Glomerular visceral epithelial cell (primary cell): ENCODE results near the gene RTF1.

Experiments
- DNase-seq: peaks from one replicate; pipeline ENCODE4 v3.0.0-alpha.2; 2016; ENCODE audit errors: extremely low spot score

The RTF1 gene

DNA sequence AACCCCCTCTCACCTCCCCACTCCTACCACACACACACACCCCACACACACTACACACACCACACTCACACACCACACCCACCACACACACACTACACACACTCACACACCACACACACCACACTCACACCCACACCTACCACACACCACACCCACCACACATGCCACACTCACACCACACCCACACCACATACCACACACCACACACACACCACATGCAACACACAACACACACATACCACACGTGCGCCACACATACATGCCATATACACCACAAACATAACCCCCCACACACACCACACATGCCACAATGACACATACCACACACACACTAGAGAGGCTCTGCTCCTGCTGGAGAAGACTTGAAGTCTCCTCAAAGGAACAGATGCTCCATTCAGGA, 70.9 kb downstream of the RTF1 start:
- DNase-seq, result peak; percentile 46

DNA sequence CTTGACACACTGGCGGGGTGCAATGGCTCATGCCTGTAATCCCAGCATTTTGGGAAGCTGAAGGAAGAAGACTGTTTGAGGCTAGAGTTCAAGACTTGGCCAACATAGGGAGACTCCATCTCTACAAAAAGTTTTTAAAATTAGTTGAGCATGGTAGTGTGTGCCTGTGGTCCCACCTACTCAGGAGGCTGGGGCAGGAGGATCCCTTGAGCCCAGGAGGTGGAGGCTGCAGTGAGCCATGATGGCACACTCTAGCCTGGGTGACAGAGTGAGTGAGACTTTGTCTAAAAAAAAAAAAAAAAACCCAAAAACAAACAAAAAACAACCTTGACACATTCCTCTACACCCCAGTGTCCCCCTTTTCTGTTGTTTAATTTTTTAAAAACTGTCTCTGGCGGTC, 72.7 kb downstream of the RTF1 start:
- DNase-seq, result no peak

- peak; percentile 89 for DNase-seq
Measured at GRCh38 chr15:41490355-41490754, 73.5 kb downstream of the RTF1 start.

DNA sequence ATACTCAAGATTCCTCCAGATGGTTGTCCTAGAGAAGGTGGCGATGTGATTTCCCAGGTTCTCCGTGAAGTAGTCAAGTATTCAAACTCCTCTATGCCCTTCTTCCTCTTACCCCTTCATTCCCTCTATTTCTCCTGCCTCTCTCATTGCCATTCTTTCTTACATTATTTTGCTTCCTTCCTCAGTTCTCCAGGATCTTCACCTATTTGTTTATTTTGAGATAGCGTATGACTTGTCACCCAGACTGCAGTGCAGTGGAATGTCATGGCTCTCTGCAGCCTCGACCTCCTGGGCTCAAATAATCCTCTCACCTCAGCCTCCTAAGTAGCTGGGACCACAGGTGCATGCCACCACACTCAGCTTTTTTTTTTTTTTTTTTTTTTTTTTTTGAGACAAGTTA, 75.0 kb downstream of the RTF1 start:
- DNase-seq, result no peak

DNA sequence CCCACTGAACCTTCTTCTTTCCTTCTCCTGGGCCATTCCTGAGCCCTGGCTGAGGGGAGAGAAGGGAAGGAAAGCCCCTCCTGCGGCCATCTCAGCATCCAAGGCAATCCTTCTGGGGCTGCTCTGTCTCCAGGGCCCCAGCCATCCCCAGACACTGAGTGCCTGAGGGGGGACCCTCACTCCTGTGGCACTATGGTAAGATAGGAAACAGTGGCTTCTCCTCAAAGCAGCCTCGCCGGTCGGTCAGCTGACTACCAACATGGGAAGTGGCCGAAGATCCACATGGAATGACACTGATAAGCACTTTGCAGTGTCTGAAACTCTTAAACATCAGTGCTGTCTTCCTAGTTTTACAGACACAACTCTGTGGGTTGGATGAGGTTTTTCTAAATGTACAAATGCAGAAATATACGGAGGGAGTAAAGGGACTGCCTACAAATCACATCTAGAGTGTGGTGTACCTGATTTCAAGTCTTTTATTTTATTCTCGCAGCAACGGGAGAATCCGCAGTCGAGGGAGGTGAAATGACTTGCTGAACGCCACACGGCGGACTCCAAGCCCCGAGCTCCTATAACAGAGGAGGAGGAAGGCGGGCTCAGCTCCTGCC, 75.8 kb downstream of the RTF1 start:
- DNase-seq, result no peak

DNA sequence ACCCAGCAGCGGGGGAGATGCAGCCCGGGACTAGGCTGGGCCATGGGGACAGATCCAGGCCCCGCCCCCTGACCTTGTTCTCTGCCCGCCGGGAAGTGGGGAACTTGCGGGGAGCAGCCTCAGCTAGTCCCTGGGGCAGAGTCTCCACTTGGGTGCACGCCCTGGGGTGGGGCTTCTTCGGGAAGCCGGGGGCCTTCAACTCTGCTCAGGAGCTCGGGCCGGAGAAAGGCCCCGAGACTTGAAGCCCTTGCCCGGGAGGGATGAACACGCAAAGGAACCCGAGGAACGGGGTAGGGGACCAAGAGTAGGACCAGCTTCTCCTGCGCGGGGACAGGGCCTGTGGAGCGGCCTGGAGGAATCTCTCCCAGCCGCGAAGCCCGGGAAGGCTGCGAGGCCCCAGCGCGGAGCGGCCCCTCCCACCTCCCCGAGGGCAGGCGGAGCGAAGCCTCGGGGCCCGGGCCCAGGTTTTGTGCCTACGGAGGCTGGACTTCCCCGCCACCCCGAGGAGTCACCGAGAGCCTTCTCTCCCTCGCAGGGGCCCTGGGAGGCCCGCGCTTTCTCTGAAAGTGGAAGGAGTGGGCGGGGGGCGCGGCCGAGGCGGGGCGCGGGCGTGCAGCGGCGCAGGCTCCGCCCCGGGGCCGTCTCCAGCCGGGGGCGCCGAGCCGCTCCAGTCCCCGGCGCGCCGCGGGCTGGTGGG, 76.5 kb downstream of the RTF1 start, which contains the start of gene ITPKA:
TSS of gene ITPKA (plus strand) at position 670 of the 697 bp plus-strand sequence. CDS start 54 bp downstream, outside the sequence.
- peak; percentile 84 for DNase-seq

- DNase-seq, result no peak
Measured at GRCh38 chr15:41493902-41494189, 77.0 kb downstream of the RTF1 start.

DNA sequence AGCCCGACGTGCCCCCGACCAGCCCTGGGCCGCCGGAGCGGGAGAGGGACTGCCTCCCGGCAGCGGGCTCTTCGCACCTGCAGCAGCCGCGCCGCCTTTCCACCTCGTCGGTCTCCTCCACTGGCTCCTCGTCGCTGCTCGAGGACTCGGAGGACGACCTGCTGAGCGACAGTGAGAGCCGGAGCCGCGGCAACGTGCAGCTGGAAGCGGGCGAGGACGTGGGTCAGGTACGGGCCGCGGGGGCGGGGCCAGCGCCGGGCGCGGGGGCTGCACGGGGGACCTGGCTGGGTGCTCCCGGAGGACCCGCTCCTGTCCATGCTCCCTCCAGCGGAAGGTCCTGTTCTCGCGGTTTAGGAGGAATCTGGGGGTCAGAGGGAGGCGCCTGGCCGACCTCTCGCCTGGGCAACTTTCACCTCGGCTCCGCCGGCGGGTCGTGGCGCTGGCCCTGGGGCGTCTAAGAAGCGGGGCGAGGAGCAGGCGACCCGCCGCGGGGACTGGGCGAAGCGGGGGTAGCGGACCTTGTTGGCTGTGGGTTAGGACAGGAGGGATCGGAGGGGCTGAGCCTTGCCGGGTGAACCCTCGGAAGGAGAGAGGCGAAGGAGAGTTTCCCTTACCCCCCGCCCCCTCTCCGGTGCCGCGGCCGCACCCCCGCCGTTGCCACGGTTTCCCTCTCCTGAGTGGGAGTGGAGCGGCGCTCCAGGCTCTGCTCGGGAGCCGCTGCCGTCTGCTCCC, 77.5 kb downstream of the RTF1 start:
- DNase-seq, result no peak

DNA sequence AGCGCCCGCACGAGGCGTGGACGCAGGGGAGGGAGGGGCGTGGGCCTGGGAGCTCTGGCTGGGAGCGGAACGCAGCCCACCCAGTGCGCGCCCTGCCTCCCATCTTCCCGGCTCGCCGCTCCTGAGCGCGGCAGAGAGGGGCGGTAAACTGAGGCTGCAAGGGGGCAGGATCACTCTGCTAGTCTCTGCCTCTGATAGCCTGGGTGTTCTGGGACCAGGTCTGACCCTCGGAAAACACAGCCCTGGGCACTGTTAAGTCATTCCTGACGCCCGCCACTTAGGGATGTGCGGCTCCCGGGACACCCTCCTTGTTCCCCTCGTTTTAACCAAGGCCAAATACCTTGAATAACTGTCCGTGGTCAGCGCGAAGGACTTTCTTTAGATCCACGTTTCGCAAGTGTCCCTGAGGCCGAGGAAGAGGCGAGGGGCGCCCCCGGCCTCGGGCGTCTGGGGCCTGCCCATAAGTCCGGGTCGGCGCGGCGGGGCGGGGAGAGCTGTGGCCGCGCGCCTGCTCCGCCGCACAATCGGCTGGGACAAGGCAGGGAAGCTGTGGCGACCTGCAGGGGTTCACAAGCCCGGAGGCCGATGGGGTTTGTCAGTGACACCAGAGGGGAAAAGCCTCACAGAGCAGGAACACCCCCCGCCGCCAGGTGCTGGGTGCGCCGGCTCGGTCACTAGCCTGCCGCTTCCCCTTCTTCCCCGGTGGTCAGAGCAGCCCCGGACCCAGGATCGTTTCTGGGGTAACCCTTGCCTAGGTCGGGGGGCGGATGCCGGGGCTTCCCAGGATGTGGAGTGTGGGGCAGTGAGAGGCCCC, 78.2 kb downstream of the RTF1 start:
- DNase-seq, result no peak

- no peak for DNase-seq
Measured at GRCh38 chr15:41495736-41496599, 79.1 kb downstream of the RTF1 start.

- DNase-seq, result no peak
Measured at GRCh38 chr15:41498657-41499056, 81.8 kb downstream of the RTF1 start.

DNA sequence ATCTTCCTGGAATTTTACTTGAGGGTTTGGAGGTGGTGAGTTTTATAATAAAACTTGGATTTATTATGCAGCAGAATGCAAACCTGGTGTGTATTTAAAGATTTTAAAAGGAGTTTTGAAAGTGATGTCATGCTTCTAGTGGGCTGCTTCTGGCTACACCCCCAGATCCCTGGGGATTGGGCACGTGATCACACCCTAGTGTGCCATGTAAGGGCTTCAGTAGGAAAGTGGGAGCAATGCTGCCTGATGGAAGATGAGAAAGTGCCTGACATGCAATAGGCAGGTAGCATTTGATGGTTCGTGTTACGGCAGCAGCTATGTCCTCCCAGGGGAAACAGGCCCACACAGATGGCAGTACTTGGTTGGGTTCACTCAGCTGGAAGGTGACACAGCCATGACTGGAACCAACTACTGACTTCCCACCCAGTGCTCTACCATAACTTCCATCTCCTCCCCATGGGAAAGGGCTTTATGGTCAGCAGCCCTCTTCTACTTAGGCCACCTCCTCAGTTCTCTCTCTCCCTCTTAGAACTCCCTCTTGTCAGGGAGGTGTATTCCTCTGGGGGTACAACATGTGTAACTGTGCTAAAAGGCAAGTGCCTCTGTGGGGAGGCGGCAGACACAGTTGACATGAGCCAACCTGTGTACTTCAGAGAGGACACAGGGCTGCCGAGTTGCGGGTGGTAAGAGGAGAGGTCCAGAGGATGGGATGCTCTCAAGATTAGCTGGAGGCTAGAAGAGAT, 82.4 kb downstream of the RTF1 start:
- DNase-seq, result no peak

GRCh38 chr15:41501191-41501917, 84.5 kb downstream of the RTF1 start:
- DNase-seq, result peak; percentile 27

GRCh38 chr15:41501931-41502794, 85.3 kb downstream of the RTF1 start:
- DNase-seq, result no peak

- DNase-seq, result no peak
Measured at GRCh38 chr15:41502795-41503668, 86.1 kb downstream of the RTF1 start.

- no peak for DNase-seq
Measured at GRCh38 chr15:41503669-41504010, 86.7 kb downstream of the RTF1 start.

- DNase-seq, result no peak
Measured at GRCh38 chr15:41504751-41505492, 88.0 kb downstream of the RTF1 start.
